Measurements from ENCODE around the gene GPR32. TPM values are rescaled to one million over a fixed set of nuclear protein-coding genes. Genes with fewer than 3 reads are reported as not detected.

The GPR32 gene
- total RNA-seq, 1 donor: not detected

GRCh38 chr19:50729894-50730293 is 40.4 kb upstream of the GPR32 start:
- Histone ChIP-seq H3K27ac (ENCODE audit: low read depth, low read length) (no peak overlapping the region), H3K79me2 (ENCODE audit: insufficient read depth, low read length) (peaks cover 16% of the 10 kb centered on the region), H3K9me3 (ENCODE audit: low read depth, low read length) (no peaks in the 10 kb centered on the region), H4K20me1 (ENCODE audit: insufficient read depth, low read length) (peaks cover 14% of the 10 kb centered on the region), H2AFZ (ENCODE audit: low read length) (no peak overlapping the region), H3K4me3 (ENCODE audit: insufficient read depth, low read length) (no peak overlapping the region), H3K36me3 (ENCODE audit: insufficient read depth, low read length) (peaks cover 12% of the 10 kb centered on the region), H3K27me3 (ENCODE audit: insufficient read depth, low read length) (peaks cover 2% of the 10 kb centered on the region), H3K4me2 (ENCODE audit: insufficient read depth, low read length) (no peak overlapping the region), H3K4me1 (ENCODE audit: insufficient read depth, low read length) (peaks cover 10% of the 10 kb centered on the region)
- DNase-seq (ENCODE audit: insufficient read length, low spot score, missing footprints): no peak
- TF ChIP-seq CTCF (IDR thresholded peaks at IDR 0.05; ENCODE audit: extremely low read depth, low read depth, low read length): no peak

GRCh38 chr19:50735869-50736268 is 34.4 kb upstream of the GPR32 start:
- Histone ChIP-seq H3K4me3 (ENCODE audit: insufficient read depth, low read length) (no peak overlapping the region), H4K20me1 (ENCODE audit: insufficient read depth, low read length) (no peaks in the 10 kb centered on the region), H3K4me2 (ENCODE audit: insufficient read depth, low read length) (no peak overlapping the region), H3K4me1 (ENCODE audit: insufficient read depth, low read length) (no peaks in the 10 kb centered on the region), H2AFZ (ENCODE audit: low read length) (no peak overlapping the region), H3K79me2 (ENCODE audit: insufficient read depth, low read length) (no peaks in the 10 kb centered on the region), H3K27ac (ENCODE audit: low read depth, low read length) (no peak overlapping the region), H3K27me3 (ENCODE audit: insufficient read depth, low read length) (peaks cover 24% of the 10 kb centered on the region), H3K36me3 (ENCODE audit: insufficient read depth, low read length) (no peaks in the 10 kb centered on the region), H3K9me3 (ENCODE audit: low read depth, low read length) (no peaks in the 10 kb centered on the region)
- no peak for TF ChIP-seq CTCF (IDR thresholded peaks at IDR 0.05; ENCODE audit: extremely low read depth, low read depth, low read length)
- no peak for DNase-seq (ENCODE audit: insufficient read length, low spot score, missing footprints)

GRCh38 chr19:50736338-50736737 is 33.9 kb upstream of the GPR32 start:
- peaks cover 24% of the 10 kb centered on the region for H3K27me3 ChIP-seq (ENCODE audit: insufficient read depth, low read length)
- no peak for DNase-seq (ENCODE audit: insufficient read length, low spot score, missing footprints)

More at GRCh38 chr19:50736338-50736737, 33.9 kb upstream of the GPR32 start:
- no peaks in the 10 kb centered on the region for H3K9me3 ChIP-seq (ENCODE audit: low read depth, low read length)
- no peak overlapping the region for H3K4me3 ChIP-seq (ENCODE audit: insufficient read depth, low read length)
- no peak overlapping the region for H3K4me2 ChIP-seq (ENCODE audit: insufficient read depth, low read length)
- TF ChIP-seq CTCF (IDR thresholded peaks at IDR 0.05; ENCODE audit: extremely low read depth, low read depth, low read length): no peak
- H2AFZ ChIP-seq (ENCODE audit: low read length): no peak overlapping the region
- no peaks in the 10 kb centered on the region for H3K36me3 ChIP-seq (ENCODE audit: insufficient read depth, low read length)
- no peaks in the 10 kb centered on the region for H3K4me1 ChIP-seq (ENCODE audit: insufficient read depth, low read length)
- H3K27ac ChIP-seq (ENCODE audit: low read depth, low read length): no peak overlapping the region
- no peaks in the 10 kb centered on the region for H4K20me1 ChIP-seq (ENCODE audit: insufficient read depth, low read length)
- no peaks in the 10 kb centered on the region for H3K79me2 ChIP-seq (ENCODE audit: insufficient read depth, low read length)
